ENCODE results near the gene FRMD3.

GRCh38 chr9:83235526-83235925 lies 302.7 kb downstream of the FRMD3 start:
- no peak for TF ChIP-seq CTCF (IDR thresholded peaks at IDR 0.05)
- no peak for TF ChIP-seq POLR2A (IDR thresholded peaks at IDR 0.05)

All from body of pancreas (tissue), 4 donors.